ENCODE data around the gene SPOCD1.

- TF ChIP-seq CTCF (IDR thresholded peaks at IDR 0.05) = peak; percentile 82
- TF ChIP-seq POLR2AphosphoS5 (IDR thresholded peaks at IDR 0.05; ENCODE audit: low read depth, low read length) = no peak
- TF ChIP-seq RFX5 (IDR thresholded peaks at IDR 0.05; ENCODE audit: low read length) = no peak
- no peak for TF ChIP-seq EZH2phosphoT487 (IDR thresholded peaks at IDR 0.05; ENCODE audit: borderline replicate concordance, low read depth)
- no peak for TF ChIP-seq FOSL2 (IDR thresholded peaks at IDR 0.05; ENCODE audit: borderline replicate concordance, low read depth)
- peak; percentile 96 for TF ChIP-seq RAD21 (IDR thresholded peaks at IDR 0.05; ENCODE audit: low read length)
- no peak for TF ChIP-seq SIN3A (IDR thresholded peaks at IDR 0.05; ENCODE audit: borderline replicate concordance, low read depth, low read length)
Observed at GRCh38 chr1:31789259-31790065, 26.4 kb downstream of the SPOCD1 start.

Data from SK-N-SH (cell line).